Dedifferentiated amniotic fluid mesenchymal stem cell (primary cell): ENCODE results near the gene CDC42BPG.

Experiments
- DNase-seq: peaks from one replicate; pipeline ENCODE4 v3.0.0-alpha.2; 2016; ENCODE audit errors: extremely low spot score

The CDC42BPG gene

GRCh38 chr11:64844330-64845128, at the start of gene CDC42BPG:
TSS of gene CDC42BPG (minus strand) at chr11:64844653. CDS start at chr11:64844569, 84 bp downstream.
- peak; percentile 49 for DNase-seq

- no peak for DNase-seq
Measured at GRCh38 chr11:64893194-64894069, 49.0 kb upstream of the CDC42BPG start.

- DNase-seq = no peak
Measured at GRCh38 chr11:64892838-64893193, 48.4 kb upstream of the CDC42BPG start.

DNA sequence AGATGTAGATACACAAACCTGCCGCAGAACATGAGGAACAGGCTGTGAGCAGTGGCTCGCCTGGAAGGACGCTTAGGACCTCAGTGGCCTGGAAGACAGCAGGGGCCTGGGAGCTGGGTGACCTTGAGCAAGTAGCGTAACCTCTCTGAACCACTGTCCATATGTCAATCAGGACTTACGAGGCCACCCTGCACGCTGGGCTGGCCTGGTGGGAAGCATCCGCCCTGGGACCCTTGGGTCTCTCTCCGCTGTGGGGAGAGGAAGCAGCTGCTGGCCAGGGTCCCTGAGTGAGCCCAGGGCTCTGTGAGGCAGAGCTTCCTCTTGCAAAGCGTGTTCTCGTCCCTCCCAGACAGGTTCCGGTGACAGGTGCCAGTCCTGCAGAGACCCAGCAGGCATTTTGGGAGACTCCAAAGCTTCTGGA, 48.0 kb upstream of the CDC42BPG start:
- no peak for DNase-seq

DNA sequence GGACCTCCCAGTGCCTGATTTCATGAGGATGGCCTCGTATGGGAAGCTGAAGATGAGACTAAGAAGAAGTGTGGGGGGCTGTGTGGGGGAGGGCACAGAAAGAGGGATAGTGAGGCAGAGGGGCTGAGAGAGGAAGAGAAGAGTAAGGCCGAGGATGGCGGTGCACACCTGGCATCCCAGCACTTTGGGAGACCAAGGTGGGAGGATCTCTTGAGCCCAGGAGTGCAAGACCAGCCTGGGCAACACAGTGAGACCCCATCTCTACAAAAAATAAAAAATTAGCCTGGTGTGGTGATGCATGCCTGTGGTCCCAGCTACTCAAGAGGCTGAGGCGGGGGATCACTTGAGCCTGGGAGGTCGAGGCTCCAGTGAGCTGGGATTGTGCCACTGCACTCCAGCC, 47.4 kb upstream of the CDC42BPG start:
- no peak for DNase-seq

- DNase-seq = no peak
Measured at GRCh38 chr11:64891215-64891848, 46.9 kb upstream of the CDC42BPG start.

- DNase-seq = no peak
Measured at GRCh38 chr11:64890522-64890939, 46.1 kb upstream of the CDC42BPG start.

DNA sequence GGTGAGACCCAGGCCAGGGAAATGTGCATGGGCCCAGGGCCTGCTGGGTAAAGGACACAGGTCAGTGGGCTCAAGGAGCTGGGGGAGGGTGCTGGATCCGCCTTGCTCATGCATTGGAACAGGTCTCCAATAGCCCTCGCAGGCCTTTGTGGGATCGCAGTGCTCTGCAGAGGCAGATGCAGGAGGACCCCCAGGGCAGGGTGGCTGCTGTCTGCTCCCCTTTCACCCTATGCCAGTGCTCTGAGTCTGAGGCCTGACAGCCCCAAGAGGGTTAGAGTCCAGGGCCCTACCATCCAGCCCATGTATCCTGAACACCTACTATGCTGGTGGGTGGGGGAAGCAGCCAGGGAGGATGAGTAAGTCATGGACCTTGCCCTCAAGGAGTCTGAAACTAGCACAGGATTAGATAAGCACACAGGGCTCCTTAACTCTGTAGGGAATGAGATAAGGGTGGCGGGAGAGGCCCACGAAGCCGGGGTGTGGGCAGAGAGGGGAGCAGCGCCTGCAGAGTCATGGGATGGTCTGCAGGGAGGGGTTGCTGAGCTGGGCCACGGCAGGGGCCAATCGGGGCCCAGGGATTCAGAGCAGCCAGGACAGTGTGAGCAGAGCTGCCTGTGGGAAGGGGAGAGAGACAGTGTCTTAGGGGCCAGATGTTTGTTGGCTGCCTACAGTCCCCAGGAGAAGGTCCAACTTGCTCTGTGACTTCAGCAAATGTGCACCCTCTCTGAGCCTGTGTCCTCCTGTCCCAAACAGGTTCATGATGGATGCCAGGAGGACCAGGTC, 44.5 kb upstream of the CDC42BPG start:
- no peak for DNase-seq

- DNase-seq = no peak
Measured at GRCh38 chr11:64888406-64888728, 43.9 kb upstream of the CDC42BPG start.

DNA sequence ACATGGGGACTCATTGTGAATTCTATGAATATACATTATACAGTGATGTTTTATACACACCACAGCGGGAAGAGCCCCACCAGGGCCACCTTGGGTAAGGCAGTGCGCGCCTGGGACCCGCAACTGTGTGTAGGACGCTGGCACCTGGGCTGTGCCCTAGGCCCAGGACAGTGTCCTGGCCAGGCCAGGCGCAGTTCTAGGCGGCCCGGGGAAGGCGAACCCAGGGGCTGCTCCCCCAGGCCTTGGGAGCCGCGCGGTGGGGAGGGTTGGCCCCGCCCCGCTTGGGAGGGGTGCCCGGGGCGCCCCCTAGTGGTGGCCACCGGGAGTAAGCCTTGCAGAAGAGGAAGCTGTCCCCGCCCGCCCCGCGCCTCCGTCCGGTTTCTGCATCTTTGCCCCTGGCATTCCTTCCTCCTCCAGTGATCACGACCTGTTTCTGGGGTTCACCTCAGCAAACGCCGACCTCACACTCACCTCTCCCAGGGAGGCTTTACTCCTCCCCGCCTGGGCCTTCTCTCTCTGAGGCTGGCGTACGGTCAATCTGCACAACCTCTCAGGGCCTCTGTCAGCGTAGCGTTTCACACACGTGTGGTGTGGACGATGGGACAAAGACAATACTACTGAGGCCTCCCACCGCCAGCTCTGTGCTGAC, 43.4 kb upstream of the CDC42BPG start:
- DNase-seq = no peak

- DNase-seq = no peak
Measured at GRCh38 chr11:64887234-64887756, 42.8 kb upstream of the CDC42BPG start.

DNA sequence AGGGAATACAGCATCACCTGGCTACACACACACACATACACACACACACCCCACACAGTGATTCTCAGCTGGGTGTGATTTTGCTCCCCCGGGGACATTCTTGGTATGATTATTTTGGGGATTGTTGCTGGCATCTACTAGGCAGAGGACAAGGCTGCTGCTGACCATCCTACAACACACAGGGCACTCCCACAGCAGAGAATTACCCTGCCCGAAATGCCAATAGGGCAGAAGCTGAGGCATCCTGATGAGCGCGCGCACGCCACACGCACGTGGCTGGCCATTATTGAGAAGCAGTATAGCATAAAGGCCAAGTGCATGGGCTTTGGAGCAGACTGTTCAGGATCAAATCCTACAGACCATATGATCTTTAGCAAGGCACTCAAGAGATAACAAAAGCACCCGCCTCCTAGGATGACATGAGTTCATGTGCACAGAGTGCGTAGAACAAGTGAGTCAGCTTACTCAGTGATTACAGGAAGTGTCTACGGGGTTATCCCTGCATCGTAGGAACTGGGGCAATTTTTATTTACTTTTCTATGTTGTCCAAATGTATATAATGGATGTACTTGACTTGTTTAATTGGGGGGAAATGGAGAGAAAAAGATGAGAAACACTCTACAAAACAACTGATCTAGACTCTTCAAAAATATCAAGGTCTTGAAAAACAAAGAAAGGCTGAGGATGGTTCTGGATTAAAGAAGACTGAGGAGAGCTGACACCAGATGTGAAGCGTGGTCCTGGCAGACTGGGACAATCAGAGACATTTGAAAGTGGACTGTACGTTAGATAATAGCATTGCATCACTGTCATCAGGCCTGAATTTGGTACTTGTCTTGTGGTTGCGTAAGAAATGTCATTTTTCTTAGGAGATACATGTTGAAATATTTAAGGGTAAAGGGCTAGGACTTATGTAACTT, 41.2 kb upstream of the CDC42BPG start:
- DNase-seq = no peak

GRCh38 chr11:64884019-64884418, 39.6 kb upstream of the CDC42BPG start:
- DNase-seq = no peak

- no peak for DNase-seq
Measured at GRCh38 chr11:64883575-64883974, 39.1 kb upstream of the CDC42BPG start.

- no peak for DNase-seq
Measured at GRCh38 chr11:64882243-64882642, 37.8 kb upstream of the CDC42BPG start.

DNA sequence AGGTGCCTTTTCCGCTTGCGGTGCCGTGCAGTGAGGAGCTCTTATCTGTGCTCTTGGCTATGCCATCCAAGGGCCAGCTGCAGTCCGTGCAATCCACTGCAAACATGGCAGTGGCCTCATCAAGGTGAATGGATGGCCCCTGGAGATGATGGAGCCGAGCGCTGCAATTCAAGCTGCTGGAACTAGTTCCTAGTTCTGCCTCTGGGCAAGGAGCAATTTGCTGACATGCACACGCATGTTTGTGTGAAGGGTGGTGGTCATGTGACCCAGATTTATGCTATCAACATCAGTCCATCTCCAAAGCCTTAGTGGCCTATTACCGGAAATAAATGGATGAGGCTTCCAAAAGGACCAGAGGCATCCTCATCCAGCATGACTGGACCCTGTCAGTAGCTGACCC, 37.0 kb upstream of the CDC42BPG start:
- no peak for DNase-seq

DNA sequence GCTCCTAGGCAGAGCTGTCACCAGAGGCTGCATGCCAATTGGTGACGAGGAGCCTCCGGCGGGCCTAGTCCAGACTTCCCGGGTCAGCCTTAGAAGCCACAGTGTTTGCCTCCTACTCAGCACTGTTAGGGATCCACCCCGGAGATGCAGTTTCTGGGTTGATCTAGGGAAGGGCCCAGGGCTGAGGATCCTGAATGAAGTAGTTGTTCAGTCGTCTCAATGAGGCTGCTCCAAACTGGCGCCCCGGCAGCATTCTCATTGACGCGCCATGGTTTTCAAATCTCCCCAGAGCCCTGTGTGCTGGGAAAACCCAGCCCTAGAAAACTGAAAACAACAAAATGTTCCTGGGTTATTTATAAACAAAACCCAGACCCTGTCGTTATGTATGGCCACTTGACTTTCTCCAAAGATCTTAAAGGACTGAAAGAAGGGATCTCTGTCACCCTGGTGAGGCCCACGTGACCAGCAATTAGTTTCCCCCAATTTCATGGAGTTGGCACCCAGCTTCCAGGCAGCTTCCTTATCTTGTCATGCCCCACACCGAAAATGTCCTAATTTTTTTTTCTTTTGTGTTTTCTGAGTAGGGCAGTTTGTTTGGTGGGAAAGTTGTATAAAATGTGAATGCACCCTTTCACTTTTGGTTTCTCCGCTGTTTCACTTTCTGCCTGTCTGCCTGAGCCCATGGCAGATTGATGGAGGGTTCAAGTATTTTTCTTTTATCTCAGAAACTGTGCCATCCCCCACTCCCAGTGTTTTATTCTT, 36.0 kb upstream of the CDC42BPG start:
- DNase-seq = no peak

- DNase-seq = no peak
Measured at GRCh38 chr11:64879244-64879900, 34.9 kb upstream of the CDC42BPG start.
